Choroid plexus epithelial cell (primary cell): ENCODE data around the gene CREB3L1.

Experiments
- DNase-seq: peaks from one replicate; pipeline ENCODE4 v3.0.0-alpha.2; 2010; ENCODE audit warnings: low read depth
- H3K4me3 ChIP-seq: 2 replicates; pipeline ENCODE4 v1.5.1; 2011; ENCODE audit warnings: low read depth, mild to moderate bottlenecking, control low read depth, low read length, moderate library complexity
- TF ChIP-seq, protein P1 (sequence below): conservative IDR thresholded peaks from 2 replicates; pipeline ENCODE4 v1.5.1; 2011; ENCODE audit warnings: low read depth, mild to moderate bottlenecking, control low read depth, inconsistent platforms, low read length, moderate library complexity

Gene CREB3L1

DNA sequence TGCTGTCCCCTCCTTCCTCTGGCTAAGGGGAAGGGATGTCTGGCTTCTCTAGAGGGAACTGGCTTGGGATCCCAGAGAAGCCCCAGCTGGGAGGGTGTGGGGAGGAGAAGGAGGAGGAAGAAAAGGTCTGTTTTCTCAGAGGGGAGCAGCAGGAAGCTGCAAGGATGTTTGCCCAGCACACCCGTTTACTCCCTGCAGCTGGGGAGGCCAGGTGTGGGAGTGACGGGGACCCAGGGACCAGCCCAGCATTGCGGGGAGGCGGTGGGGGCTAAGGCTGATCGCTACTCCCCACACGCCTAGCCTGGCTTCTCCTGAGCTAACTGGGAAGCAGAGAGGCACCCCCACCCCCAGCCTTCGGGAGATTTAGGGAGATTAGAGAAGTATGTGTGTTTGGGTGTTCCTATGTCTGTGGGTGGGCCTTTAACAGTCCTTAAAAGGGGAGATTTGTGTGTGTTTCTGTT is 3.9 kb downstream of the CREB3L1 start:
- H3K4me3 ChIP-seq: peak overlapping the region; percentile 47
- DNase-seq: no peak
- TF ChIP-seq, protein P1, sequence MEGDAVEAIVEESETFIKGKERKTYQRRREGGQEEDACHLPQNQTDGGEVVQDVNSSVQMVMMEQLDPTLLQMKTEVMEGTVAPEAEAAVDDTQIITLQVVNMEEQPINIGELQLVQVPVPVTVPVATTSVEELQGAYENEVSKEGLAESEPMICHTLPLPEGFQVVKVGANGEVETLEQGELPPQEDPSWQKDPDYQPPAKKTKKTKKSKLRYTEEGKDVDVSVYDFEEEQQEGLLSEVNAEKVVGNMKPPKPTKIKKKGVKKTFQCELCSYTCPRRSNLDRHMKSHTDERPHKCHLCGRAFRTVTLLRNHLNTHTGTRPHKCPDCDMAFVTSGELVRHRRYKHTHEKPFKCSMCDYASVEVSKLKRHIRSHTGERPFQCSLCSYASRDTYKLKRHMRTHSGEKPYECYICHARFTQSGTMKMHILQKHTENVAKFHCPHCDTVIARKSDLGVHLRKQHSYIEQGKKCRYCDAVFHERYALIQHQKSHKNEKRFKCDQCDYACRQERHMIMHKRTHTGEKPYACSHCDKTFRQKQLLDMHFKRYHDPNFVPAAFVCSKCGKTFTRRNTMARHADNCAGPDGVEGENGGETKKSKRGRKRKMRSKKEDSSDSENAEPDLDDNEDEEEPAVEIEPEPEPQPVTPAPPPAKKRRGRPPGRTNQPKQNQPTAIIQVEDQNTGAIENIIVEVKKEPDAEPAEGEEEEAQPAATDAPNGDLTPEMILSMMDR: no peak

DNA sequence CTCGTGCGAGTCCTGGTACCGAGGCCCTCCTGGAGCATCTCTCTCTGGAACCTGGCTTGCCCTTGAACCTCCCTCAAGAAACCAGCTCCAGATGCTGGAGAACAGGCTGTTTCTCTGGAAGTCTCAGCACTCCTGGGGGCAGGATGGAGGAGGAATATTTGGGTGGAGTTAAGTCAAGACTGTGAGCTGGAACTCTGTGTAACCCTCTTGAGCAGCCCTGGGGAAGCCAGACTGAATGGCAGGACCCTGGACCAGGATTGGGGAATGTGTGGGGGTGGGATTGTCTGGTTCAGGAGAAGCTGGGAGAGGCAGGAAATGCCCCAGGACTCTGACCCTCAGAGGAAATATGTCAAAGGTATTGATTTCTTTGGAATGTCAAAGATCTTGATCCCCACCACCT is 7.7 kb downstream of the CREB3L1 start:
- no peak for DNase-seq
- TF ChIP-seq, protein P1: no peak
- H3K4me3 ChIP-seq: no peak overlapping the region

DNA sequence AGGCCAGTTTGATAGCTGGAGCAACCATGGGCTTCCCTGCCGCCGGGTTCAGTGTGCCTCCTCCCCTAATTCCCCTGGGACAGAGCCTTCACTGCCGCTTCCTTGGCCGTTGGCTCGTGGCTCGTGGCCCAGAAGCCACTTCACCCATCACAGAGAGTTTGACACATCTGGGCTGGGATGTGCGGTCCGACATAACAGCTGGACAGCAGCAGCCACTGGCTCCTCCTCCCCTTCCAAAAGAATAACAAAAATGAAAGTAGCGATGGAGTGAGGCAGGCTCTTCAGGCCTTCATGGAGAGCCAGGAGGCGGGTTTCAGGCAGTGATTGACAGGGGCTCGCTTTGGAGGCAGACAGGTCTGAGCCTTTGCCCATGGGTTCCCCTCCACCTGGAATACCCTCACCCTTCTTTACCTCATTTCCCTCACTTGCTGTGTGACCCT is 8.2 kb downstream of the CREB3L1 start:
- peak; percentile 71 for DNase-seq
- TF ChIP-seq, protein P1: no peak
- H3K4me3 ChIP-seq: no peak overlapping the region

DNA sequence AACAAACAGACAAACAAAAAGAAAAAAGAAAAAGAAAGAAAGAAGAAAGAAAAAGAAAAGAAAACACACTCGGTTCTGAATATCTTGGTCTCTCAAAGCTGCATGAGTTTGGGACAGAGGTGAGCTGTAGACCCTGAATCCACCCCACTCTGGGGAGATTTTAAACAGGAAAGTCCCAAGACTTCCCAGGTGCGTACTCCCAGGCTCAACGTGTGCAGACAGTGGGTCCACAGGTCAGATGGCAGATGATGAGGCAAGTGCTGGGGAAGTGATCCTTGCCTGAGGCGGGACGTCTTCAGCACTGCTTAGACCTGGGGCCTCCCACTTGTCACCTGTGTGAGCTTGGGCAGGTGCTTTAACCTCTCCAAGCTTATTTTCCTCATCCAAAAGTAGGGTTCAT is 9.3 kb downstream of the CREB3L1 start:
- DNase-seq: no peak
- TF ChIP-seq, protein P1: no peak

DNA sequence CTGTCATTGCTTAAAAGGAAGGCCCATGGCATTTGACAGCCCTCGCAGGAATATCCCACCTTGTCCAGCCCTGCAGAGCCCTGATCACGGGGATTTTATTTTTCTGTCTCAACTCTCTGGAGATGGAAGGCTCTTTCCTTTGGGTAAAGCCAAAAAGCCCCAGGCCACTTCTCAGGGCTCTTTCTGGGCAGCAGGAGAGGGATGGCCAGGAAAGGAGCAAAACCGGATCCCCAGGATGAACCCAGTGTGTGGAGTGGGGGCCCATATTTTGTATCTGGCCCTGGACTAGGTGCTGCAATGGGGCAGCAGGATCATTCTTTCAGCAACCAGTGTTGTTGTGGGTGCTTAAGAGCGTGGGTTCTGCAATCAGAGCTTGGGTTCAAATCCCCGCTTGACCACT is 11.0 kb downstream of the CREB3L1 start:
- DNase-seq: no peak
- no peak overlapping the region for H3K4me3 ChIP-seq
- TF ChIP-seq, protein P1: no peak

More for the DNA sequence above, 9.3 kb downstream of the CREB3L1 start:
- no peak overlapping the region for H3K4me3 ChIP-seq

DNA sequence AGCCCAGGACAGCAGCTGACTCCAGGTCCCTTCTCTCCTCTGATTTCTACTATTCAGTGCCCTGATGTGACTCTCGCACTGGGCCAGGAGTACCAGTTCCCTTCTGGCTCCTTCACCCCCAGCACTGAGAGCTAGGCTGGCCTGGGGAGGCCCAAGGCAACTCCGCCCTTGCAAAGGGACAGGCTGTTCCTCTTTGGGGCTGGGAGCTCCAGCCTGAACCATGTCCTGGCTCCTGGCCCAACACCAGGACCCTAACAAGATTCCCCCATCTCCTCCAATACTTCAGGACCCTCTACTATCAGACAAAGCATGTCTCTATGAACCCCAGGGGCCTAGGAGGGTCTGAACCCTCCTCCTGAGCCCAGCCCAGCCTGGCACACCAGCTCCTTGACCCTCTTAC is 12.5 kb downstream of the CREB3L1 start:
- H3K4me3 ChIP-seq: no peak overlapping the region
- TF ChIP-seq, protein P1: no peak

DNA sequence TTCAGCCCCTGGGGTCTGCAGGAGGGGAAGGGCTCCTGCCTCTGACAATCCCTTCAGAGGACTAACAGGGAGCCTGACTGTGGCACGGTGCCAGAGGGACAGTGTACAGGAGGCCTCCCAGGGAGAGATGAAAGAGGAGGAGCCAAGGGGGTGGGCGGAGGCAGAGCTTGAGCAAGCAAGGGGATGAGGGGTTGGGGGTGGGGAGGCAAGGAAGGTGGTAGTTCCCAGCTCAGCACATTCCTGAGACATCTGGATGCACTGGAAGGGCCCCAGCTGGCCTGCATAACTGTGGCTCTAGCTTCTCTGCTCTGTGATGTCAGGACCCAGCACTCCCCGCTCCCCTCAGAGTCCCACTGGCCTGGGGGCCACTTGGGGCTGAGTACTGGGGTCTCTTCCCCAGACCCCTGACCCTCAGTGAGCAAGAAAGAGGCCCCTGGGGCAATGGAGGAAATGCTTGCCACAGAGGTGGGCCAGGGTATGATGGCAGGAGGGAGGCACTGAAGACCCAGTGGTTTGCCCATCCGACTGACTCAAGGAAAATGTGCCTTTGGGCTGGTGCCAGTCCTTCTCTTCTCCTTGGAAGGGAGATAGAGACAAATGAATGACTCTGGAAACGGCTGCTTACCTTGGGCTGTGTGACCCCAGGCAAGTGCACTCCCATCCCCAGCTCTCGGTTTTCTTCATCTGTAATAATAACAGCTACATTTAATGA is 13.3 kb downstream of the CREB3L1 start:
- peak overlapping the region; percentile 2 for H3K4me3 ChIP-seq
- peak; percentile 99 for DNase-seq
- TF ChIP-seq, protein P1: no peak

More for the DNA sequence above, 12.5 kb downstream of the CREB3L1 start:
- no peak for DNase-seq
